Gastrocnemius medialis (tissue), 4 donors: ENCODE measurements around the gene DTNBP1. TPM values are rescaled to one million over a fixed set of nuclear protein-coding genes. Genes with fewer than 3 reads are reported as not detected.

Experiments
- ATAC-seq, 2 donors: fragments of 150-250 bp; one replicate each; pipeline ENCODE4 v1.9.1; 2016
- DNase-seq, 2 donors: peaks; one replicate each; pipeline ENCODE4 v3.0.0-alpha.2; 2019
- H3K27ac ChIP-seq, 4 donors: fragments of 200-600 bp; sonication (generic); 1 replicate in 1 of 4; 2 replicates in 3 of 4; pipeline ENCODE4 v1.5.1; 2016 to 2018; ENCODE audit warnings: mild to moderate bottlenecking in 2 of 4, moderate library complexity in 1 of 4
- H3K27me3 ChIP-seq, 3 donors: fragments of 200-600 bp; sonication (generic) in 2 of 3; 1 replicate in 1 of 3; 2 replicates in 2 of 3; pipeline versions ENCODE4 v1.5.1 to v1.6.0; 2016 to 2019; ENCODE audit warnings: mild to moderate bottlenecking in 1 of 3, moderate library complexity in 1 of 3
- H3K36me3 ChIP-seq, 2 donors: fragments of 200-600 bp; sonication (generic) in 1 of 2; one replicate each; pipeline ENCODE4 v1.5.1; 2017 to 2018
- H3K4me1 ChIP-seq, 2 donors: fragments of 200-600 bp; sonication (generic) in 1 of 2; one replicate each; pipeline ENCODE4 v1.5.1; 2016 to 2017; ENCODE audit warnings: mild to moderate bottlenecking in 2 of 2
- H3K4me3 ChIP-seq, 4 donors: fragments of 200-600 bp; sonication (generic) in 3 of 4; 1 replicate in 1 of 4; 2 replicates in 3 of 4; pipeline ENCODE4 v1.5.1; 2016 to 2019; ENCODE audit warnings: mild to moderate bottlenecking in 2 of 4
- H3K9me3 ChIP-seq, 3 donors: fragments of 200-600 bp; sonication (generic) in 2 of 3; 1 replicate in 1 of 3; 2 replicates in 2 of 3; pipeline ENCODE4 v1.5.1; 2016 to 2019
- CTCF ChIP-seq, 5 experiments: fragments of 450-650 bp in 3 of 5; fragments of 200-600 bp in 2 of 5; sonication (generic) in 2 of 5; IDR thresholded peaks in 4 of 5; conservative IDR thresholded peaks in 1 of 5; 1 replicate in 4 of 5; 2 replicates in 1 of 5; pipeline ENCODE4 v1.5.1; 2016 to 2019; ENCODE audit warnings: antibody characterized with exemption in 5 of 5, mild to moderate bottlenecking in 3 of 5, moderate library complexity in 3 of 5
- POLR2A ChIP-seq, 2 donors: fragments of 450-650 bp; IDR thresholded peaks; one replicate each; pipeline ENCODE4 v1.6.1; 2017; ENCODE audit warnings: antibody characterized with exemption in 2 of 2, mild to moderate bottlenecking in 2 of 2, moderate library complexity in 2 of 2
- in situ Hi-C, 4 donors: fragments of 200-750 bp; cut with MboI; loops; one replicate each; pipeline versions ENCODE4 v1.15.0 to v1.8.0; 2017; ENCODE audit warnings: low sequenced_read_pairs in 4 of 4
- intact Hi-C: fragments of 100-400 bp; cut with DNase I; formaldehyde crosslinking; loops from one replicate; pipeline ENCODE4 v1.15.1; 2023; ENCODE audit warnings: low total_unique reads
- total RNA-seq, 4 donors: library from RNA; depleted of rRNA; stranded (reverse); fragments of >200 nt; gene quantifications; one replicate each; pipeline versions ENCODE4 v1.1.0 to v1.2.3, GENCODE V29; 2016

The DTNBP1 gene
- total RNA-seq, 4 donors from 2014 or later = 5.2 to 33.5 (median 12.5) TPM

DNA sequence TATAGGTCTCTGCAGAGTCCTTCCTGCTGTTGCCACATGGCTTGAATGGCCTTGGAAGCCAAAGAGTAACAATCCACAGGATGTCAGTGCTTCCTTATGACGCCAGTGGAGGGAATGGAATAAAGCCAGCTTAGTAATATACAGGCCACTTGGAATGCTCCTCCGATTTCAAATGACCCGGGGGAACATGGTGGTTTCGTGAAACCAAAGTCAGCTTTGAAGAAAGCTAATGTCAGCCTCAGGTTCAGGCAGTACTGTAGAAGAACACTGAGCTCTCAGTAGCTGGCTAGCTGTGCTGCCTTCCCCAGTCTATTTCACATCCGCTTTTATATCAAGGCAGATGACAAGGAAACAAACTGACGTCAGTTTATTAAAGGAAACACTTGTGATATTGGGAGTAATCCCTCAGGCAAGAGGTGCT lies 189.1 kb downstream of the DTNBP1 start:
- peak; percentile 82 to 83 for ATAC-seq
- H3K4me1 ChIP-seq = peaks cover 45 to 54% of the 10 kb centered on the region in 2 donors

GRCh38 chr6:15473174-15473573 lies 189.7 kb downstream of the DTNBP1 start:
- in situ Hi-C loops = loop anchor here in 2 of 4 donors (25.0 kb wide), 2 partner anchors 211 to 1261 kb away; no protein-coding TSS in a partner anchor
- TF ChIP-seq CTCF (IDR thresholded peaks at IDR 0.05 in 4 of 5, conservative IDR thresholded peaks at IDR 0.05 in 1 of 5) (no peak), POLR2A (IDR thresholded peaks at IDR 0.05) (no peak)
- Histone ChIP-seq H3K36me3 (peaks cover 0 to 10% of the 10 kb centered on the region in 2 donors), H3K4me1 (peaks cover 45 to 54% of the 10 kb centered on the region in 2 donors), H3K27me3 (no peaks in the 10 kb centered on the region), H3K4me3 (no peak overlapping the region), H3K9me3 (no peaks in the 10 kb centered on the region), H3K27ac (peak overlapping the region; percentile 74 to 87 (median 83))
- no peak for ATAC-seq
- intact Hi-C loops = no loop called here
- DNase-seq = no peak

More for the DNA sequence above, 189.1 kb downstream of the DTNBP1 start:
- H3K9me3 ChIP-seq = no peaks in the 10 kb centered on the region
- DNase-seq = peak; percentile 40 to 62
- intact Hi-C loops = no loop called here
- H3K27me3 ChIP-seq = no peaks in the 10 kb centered on the region
- peak in 1 of 2 donors; percentile 21 for TF ChIP-seq POLR2A (IDR thresholded peaks at IDR 0.05)
- no peak for TF ChIP-seq CTCF (IDR thresholded peaks at IDR 0.05 in 4 of 5, conservative IDR thresholded peaks at IDR 0.05 in 1 of 5)
- H3K4me3 ChIP-seq = no peak overlapping the region
- H3K27ac ChIP-seq = peak overlapping the region; percentile 74 to 87 (median 83)
- in situ Hi-C loops = loop anchor here in 2 of 4 donors (25.0 kb wide), 2 partner anchors 211 to 1261 kb away; no protein-coding TSS in a partner anchor
- H3K36me3 ChIP-seq = peaks cover 0 to 5% of the 10 kb centered on the region in 2 donors
